GM23338 (cell line): Measurements from ENCODE around the gene PRUNE2. TPM values are rescaled to one million over a fixed set of nuclear protein-coding genes. Genes with fewer than 3 reads are reported as not detected.

Source experiments
- ATAC-seq: fragments of 200-7000 bp; cut with Tn5 transposase; 3 replicates; pipeline ENCODE4 v1.9.1; 2020
- DNase-seq: peaks from one replicate; pipeline ENCODE4 v3.0.0-alpha.2; 2015; ENCODE audit warnings: low spot score
- H2AFZ ChIP-seq: fragments of 200-600 bp; sonication (generic); 2 replicates; pipeline ENCODE4 v1.8.0; 2016; ENCODE audit warnings: antibody characterized with exemption, mild to moderate bottlenecking, moderate library complexity
- H3F3A ChIP-seq: fragments of 200-600 bp; sonication (generic); replicated peaks from 2 replicates; pipeline ENCODE4 v1.8.0; 2017; ENCODE audit warnings: antibody characterized with exemption, mixed run types, low read depth
- H3K27ac ChIP-seq: fragments of 200-600 bp; sonication (generic); 2 replicates; pipeline ENCODE4 v1.6.1; 2016; ENCODE audit warnings: low read depth
- H3K27me3 ChIP-seq: fragments of 200-600 bp; sonication (generic); 2 replicates; pipeline ENCODE4 v1.8.0; 2016; ENCODE audit warnings: mild to moderate bottlenecking, mixed run types, moderate library complexity; ENCODE audit not compliant: insufficient read depth
- H3K36me3 ChIP-seq: fragments of 200-600 bp; sonication (generic); 2 replicates; pipeline ENCODE4 v1.8.0; 2016; ENCODE audit warnings: mild to moderate bottlenecking; ENCODE audit not compliant: insufficient read depth
- H3K4me1 ChIP-seq: fragments of 200-600 bp; sonication (generic); 2 replicates; pipeline ENCODE4 v1.8.0; 2016; ENCODE audit warnings: mild to moderate bottlenecking, moderate library complexity; ENCODE audit not compliant: insufficient read depth
- H3K4me2 ChIP-seq: fragments of 200-600 bp; sonication (generic); 2 replicates; pipeline ENCODE4 v1.7.1; 2017; ENCODE audit warnings: mixed run types
- H3K4me3 ChIP-seq: fragments of 200-600 bp; sonication (generic); 2 replicates; pipeline ENCODE4 v1.6.1; 2016; ENCODE audit warnings: mixed run types
- H3K79me2 ChIP-seq: fragments of 200-600 bp; sonication (generic); replicated peaks from 2 replicates; pipeline ENCODE4 v1.8.0; 2017; ENCODE audit warnings: mild to moderate bottlenecking; ENCODE audit not compliant: insufficient read depth
- H3K9me2 ChIP-seq: fragments of 200-600 bp; sonication (generic); 2 replicates; pipeline ENCODE4 v1.8.0; 2017; ENCODE audit not compliant: insufficient read depth
- H4K20me1 ChIP-seq: fragments of 200-600 bp; sonication (generic); replicated peaks from 2 replicates; pipeline ENCODE4 v1.8.0; 2017; ENCODE audit warnings: mild to moderate bottlenecking; ENCODE audit not compliant: insufficient read depth
- H3K27ac Mint-ChIP-seq: 2 replicates; pipeline ENCODE4 v1.8.0; 2020; ENCODE audit warnings: inconsistent platforms, mild to moderate bottlenecking, moderate library complexity, mixed read lengths
- H3K27me3 Mint-ChIP-seq: 3 replicates; pipeline ENCODE4 v1.8.0; 2022; ENCODE audit warnings: low read depth, mild to moderate bottlenecking, moderate library complexity, mixed read lengths, inconsistent platforms; ENCODE audit not compliant: insufficient read depth, poor library complexity
- H3K36me3 Mint-ChIP-seq: 3 replicates; pipeline ENCODE4 v1.8.0; 2021; ENCODE audit warnings: low read depth, mild to moderate bottlenecking, inconsistent platforms, moderate library complexity, mixed read lengths
- H3K4me1 Mint-ChIP-seq: 3 replicates; pipeline ENCODE4 v1.8.0; 2020; ENCODE audit warnings: mild to moderate bottlenecking, inconsistent platforms, mixed read lengths
- H3K4me3 Mint-ChIP-seq: 3 replicates; pipeline ENCODE4 v1.8.0; 2021; ENCODE audit warnings: moderate library complexity, mild to moderate bottlenecking, inconsistent platforms, mixed read lengths
- H3K9me3 Mint-ChIP-seq: 3 replicates; pipeline ENCODE4 v1.8.0; 2020; ENCODE audit warnings: moderate library complexity, mild to moderate bottlenecking, inconsistent platforms, mixed read lengths
- NANOG ChIP-seq: IDR thresholded peaks from 2 replicates; pipeline ENCODE4 v1.6.1; 2016; ENCODE audit warnings: antibody characterized with exemption, borderline replicate concordance
- POLR2AphosphoS5 ChIP-seq: IDR thresholded peaks from 2 replicates; pipeline ENCODE4 v1.6.1; 2016; ENCODE audit warnings: antibody characterized with exemption, low read depth
- STAT1 ChIP-seq: IDR thresholded peaks from one replicate; pipeline ENCODE4 v1.6.1; 2016; ENCODE audit warnings: antibody characterized with exemption; ENCODE audit not compliant: unreplicated experiment
- ZNF331 ChIP-seq: fragments of 250-450 bp; sonication (Bioruptor Pico); IDR thresholded peaks from 2 replicates; pipeline ENCODE4 v1.5.0; 2020; ENCODE audit warnings: low read depth, mild to moderate bottlenecking, moderate library complexity
- polyA plus RNA-seq: library from polyadenylated mRNA; unstranded; fragments of >200 nt; fragmentation: Nextera tagmentation; extraction: Ambion mirVana; gene quantifications from 2 replicates; pipeline ENCODE4 v1.2.1, GENCODE V29; 2016
- total RNA-seq: library from RNA; depleted of rRNA; stranded (reverse); fragments of >200 nt; shearing (Covaris generic); gene quantifications from 2 replicates; pipeline ENCODE4 v1.2.3, GENCODE V29; 2014
- TF ChIP-seq, protein P1 (sequence below): fragments of 250-450 bp; sonication (Bioruptor Pico); IDR thresholded peaks from 2 replicates; pipeline ENCODE4 v1.5.0; 2020; ENCODE audit warnings: mild to moderate bottlenecking, moderate library complexity
- TF ChIP-seq, protein P2 (sequence below): IDR thresholded peaks from 2 replicates; pipeline ENCODE4 v1.6.1; 2016; ENCODE audit warnings: antibody characterized with exemption
- TF ChIP-seq, protein P3 (sequence below), 2 experiments: fragments of 200-600 bp in 1 of 2; sonication (generic) in 1 of 2; conservative IDR thresholded peaks; 2 replicates each; pipeline versions ENCODE4 v1.5.1 to v1.6.1; 2016 to 2017; ENCODE audit warnings: antibody characterized with exemption in 2 of 2, low read depth in 2 of 2, mild to moderate bottlenecking in 2 of 2, moderate library complexity in 1 of 2

Gene PRUNE2
- total and polyA plus RNA-seq, 2 experiments from 2014 or later, result 10.6 to 26.5 TPM

DNA sequence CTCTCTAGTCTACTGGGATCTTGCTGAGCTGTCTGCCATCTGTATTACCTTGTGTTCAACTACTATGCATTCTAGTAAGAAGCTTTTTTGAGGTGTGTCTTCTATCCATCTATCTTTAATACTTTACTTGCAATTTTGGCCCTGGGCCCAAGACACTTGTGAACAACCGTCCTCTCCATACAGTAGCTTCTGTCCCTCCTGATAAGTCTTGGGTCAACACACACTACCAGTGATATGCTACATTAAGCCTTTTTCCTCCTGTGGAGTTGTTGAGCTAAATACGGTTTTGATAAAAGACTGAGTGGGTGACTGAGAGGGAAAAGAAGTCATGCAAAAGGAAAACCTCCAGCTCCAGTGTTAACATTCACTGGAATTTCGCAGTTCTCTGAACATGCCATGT is 275.0 kb downstream of the PRUNE2 start (continued):
- TF ChIP-seq, protein P1, sequence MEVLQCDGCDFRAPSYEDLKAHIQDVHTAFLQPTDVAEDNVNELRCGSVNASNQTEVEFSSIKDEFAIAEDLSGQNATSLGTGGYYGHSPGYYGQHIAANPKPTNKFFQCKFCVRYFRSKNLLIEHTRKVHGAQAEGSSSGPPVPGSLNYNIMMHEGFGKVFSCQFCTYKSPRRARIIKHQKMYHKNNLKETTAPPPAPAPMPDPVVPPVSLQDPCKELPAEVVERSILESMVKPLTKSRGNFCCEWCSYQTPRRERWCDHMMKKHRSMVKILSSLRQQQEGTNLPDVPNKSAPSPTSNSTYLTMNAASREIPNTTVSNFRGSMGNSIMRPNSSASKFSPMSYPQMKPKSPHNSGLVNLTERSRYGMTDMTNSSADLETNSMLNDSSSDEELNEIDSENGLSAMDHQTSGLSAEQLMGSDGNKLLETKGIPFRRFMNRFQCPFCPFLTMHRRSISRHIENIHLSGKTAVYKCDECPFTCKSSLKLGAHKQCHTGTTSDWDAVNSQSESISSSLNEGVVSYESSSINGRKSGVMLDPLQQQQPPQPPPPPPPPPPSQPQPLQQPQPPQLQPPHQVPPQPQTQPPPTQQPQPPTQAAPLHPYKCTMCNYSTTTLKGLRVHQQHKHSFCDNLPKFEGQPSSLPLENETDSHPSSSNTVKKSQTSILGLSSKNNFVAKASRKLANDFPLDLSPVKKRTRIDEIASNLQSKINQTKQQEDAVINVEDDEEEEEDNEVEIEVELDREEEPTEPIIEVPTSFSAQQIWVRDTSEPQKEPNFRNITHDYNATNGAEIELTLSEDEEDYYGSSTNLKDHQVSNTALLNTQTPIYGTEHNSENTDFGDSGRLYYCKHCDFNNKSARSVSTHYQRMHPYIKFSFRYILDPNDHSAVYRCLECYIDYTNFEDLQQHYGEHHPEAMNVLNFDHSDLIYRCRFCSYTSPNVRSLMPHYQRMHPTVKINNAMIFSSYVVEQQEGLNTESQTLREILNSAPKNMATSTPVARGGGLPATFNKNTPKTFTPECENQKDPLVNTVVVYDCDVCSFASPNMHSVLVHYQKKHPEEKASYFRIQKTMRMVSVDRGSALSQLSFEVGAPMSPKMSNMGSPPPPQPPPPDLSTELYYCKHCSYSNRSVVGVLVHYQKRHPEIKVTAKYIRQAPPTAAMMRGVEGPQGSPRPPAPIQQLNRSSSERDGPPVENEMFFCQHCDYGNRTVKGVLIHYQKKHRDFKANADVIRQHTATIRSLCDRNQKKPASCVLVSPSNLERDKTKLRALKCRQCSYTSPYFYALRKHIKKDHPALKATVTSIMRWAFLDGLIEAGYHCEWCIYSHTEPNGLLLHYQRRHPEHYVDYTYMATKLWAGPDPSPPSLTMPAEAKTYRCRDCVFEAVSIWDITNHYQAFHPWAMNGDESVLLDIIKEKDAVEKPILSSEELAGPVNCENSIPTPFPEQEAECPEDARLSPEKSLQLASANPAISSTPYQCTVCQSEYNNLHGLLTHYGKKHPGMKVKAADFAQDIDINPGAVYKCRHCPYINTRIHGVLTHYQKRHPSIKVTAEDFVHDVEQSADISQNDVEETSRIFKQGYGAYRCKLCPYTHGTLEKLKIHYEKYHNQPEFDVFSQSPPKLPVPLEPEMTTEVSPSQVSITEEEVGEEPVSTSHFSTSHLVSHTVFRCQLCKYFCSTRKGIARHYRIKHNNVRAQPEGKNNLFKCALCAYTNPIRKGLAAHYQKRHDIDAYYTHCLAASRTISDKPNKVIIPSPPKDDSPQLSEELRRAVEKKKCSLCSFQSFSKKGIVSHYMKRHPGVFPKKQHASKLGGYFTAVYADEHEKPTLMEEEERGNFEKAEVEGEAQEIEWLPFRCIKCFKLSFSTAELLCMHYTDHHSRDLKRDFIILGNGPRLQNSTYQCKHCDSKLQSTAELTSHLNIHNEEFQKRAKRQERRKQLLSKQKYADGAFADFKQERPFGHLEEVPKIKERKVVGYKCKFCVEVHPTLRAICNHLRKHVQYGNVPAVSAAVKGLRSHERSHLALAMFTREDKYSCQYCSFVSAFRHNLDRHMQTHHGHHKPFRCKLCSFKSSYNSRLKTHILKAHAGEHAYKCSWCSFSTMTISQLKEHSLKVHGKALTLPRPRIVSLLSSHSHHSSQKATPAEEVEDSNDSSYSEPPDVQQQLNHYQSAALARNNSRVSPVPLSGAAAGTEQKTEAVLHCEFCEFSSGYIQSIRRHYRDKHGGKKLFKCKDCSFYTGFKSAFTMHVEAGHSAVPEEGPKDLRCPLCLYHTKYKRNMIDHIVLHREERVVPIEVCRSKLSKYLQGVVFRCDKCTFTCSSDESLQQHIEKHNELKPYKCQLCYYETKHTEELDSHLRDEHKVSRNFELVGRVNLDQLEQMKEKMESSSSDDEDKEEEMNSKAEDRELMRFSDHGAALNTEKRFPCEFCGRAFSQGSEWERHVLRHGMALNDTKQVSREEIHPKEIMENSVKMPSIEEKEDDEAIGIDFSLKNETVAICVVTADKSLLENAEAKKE (CRISPR knock-in tag), result no peak
- TF ChIP-seq, protein P2, sequence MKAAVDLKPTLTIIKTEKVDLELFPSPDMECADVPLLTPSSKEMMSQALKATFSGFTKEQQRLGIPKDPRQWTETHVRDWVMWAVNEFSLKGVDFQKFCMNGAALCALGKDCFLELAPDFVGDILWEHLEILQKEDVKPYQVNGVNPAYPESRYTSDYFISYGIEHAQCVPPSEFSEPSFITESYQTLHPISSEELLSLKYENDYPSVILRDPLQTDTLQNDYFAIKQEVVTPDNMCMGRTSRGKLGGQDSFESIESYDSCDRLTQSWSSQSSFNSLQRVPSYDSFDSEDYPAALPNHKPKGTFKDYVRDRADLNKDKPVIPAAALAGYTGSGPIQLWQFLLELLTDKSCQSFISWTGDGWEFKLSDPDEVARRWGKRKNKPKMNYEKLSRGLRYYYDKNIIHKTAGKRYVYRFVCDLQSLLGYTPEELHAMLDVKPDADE, result no peak
- TF ChIP-seq STAT1 (no peak), ZNF331 (no peak), POLR2AphosphoS5 (no peak), NANOG (no peak)

DNA sequence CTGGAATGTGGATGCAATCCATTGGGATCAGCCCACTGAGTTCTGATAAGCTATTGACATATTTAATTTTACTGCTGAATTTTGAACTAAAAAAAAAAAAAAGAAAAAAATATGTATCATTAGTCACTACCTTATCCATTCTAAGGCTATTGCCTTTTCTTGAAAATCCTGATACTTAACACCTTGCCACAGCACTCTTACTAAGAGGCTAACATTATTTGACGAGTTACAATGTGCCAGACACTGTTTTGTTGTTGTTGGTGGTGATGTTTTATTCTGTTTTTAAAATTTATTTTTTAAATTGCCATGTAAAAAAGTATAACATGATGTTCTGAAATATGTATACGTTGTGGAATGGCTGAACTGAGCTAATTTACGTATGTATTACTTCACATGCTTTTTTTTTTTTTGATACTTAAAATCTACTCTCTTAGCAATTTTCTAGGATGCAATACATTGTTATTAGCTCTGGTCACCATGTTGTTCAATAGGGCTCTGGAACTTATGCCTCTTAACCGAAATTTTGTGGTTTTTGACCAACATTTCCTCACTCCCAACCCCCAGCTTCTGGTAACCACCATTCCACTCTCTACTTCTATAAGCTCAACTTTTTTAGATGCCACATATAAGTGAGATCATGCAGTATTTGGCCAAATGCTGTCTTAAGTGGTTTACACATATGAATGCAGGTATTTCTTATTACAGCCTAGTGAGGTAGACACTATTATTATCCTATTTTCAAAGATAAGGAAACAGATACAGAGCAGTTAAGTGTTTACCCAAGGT is 276.5 kb downstream of the PRUNE2 start:
- Histone ChIP-seq H3K79me2 (no peaks in the 10 kb centered on the region), H3K4me3 (no peak overlapping the region), H3K27ac (no peak overlapping the region), H3F3A (no peaks in the 10 kb centered on the region), H3K9me2 (no peaks in the 10 kb centered on the region), H3K27me3 (no peaks in the 10 kb centered on the region), H3K4me1 (no peaks in the 10 kb centered on the region), H3K36me3 (no peaks in the 10 kb centered on the region), H2AFZ (no peak overlapping the region), H4K20me1 (no peaks in the 10 kb centered on the region), H3K4me2 (no peak overlapping the region)
- ATAC-seq, result no peak
- H3K36me3 Mint-ChIP-seq, result no peaks in the 10 kb centered on the region
- DNase-seq, result no peak
- H3K9me3 Mint-ChIP-seq, result no peaks in the 10 kb centered on the region
- TF ChIP-seq, protein P3, sequence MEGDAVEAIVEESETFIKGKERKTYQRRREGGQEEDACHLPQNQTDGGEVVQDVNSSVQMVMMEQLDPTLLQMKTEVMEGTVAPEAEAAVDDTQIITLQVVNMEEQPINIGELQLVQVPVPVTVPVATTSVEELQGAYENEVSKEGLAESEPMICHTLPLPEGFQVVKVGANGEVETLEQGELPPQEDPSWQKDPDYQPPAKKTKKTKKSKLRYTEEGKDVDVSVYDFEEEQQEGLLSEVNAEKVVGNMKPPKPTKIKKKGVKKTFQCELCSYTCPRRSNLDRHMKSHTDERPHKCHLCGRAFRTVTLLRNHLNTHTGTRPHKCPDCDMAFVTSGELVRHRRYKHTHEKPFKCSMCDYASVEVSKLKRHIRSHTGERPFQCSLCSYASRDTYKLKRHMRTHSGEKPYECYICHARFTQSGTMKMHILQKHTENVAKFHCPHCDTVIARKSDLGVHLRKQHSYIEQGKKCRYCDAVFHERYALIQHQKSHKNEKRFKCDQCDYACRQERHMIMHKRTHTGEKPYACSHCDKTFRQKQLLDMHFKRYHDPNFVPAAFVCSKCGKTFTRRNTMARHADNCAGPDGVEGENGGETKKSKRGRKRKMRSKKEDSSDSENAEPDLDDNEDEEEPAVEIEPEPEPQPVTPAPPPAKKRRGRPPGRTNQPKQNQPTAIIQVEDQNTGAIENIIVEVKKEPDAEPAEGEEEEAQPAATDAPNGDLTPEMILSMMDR (conservative IDR thresholded peaks at IDR 0.05; ENCODE audit: low read depth in 2 of 2), result no peak
- no peaks in the 10 kb centered on the region; the same call in 2 of the 3 replicates for H3K4me1 Mint-ChIP-seq
- peaks cover 2% of the 10 kb centered on the region for H3K27me3 Mint-ChIP-seq
- H3K27ac Mint-ChIP-seq, result no peak overlapping the region
- no peak overlapping the region for H3K4me3 Mint-ChIP-seq
